ENCODE measurements around the gene AOPEP. TPM values are rescaled to one million over a fixed set of nuclear protein-coding genes. Genes with fewer than 3 reads are reported as not detected.
A peak's percentile ranks its signal among the peaks of the same experiment; 100 is the strongest.

Gene AOPEP
- 6.5 TPM for polyA plus RNA-seq (2013, experiment 1 of 2)
- 5.2 TPM for polyA plus RNA-seq (2013, experiment 2 of 2)

GRCh38 chr9:94726495-94727191, at the start of gene AOPEP:
Gene AOPEP (plus strand): TSS chr9:94726699. CDS start chr9:94759784, 33,085 bp downstream.
- Histone ChIP-seq H3K27ac (ENCODE audit: low read depth, low read length) (peak within 1 kb of the TSS; percentile 64), H3K9ac (ENCODE audit: low read depth, low read length) (peak within 1 kb of the TSS; percentile 77), H3K27me3 (ENCODE audit: insufficient read depth, low read length) (no peaks in the 10 kb centered on the region), H3K4me3 (ENCODE audit: low read length) (peak within 1 kb of the TSS; percentile 93), H3K9me3 (ENCODE audit: insufficient read depth, low read depth, low read length) (peaks cover 7% of the 10 kb centered on the region; the same call in 1 of the 2 replicates), H3K4me1 (ENCODE audit: insufficient read depth, low read length) (peaks cover 4% of the 10 kb centered on the region; the same call in 1 of the 2 replicates), H3K36me3 (ENCODE audit: insufficient read depth, low read length) (no peaks in the 10 kb centered on the region)
- WGBS = under 1% methylated on average over 52 of the region's 52 CpGs

GRCh38 chr9:94677929-94678328, 48.6 kb upstream of the AOPEP start:
- no peaks in the 10 kb centered on the region for H3K36me3 ChIP-seq (ENCODE audit: insufficient read depth, low read length)
- no peaks in the 10 kb centered on the region for H3K27me3 ChIP-seq (ENCODE audit: insufficient read depth, low read length)
- peaks cover 8% of the 10 kb centered on the region for H3K4me1 ChIP-seq (ENCODE audit: insufficient read depth, low read length)
- no peak overlapping the region for H3K27ac ChIP-seq (ENCODE audit: low read depth, low read length)
- H3K9ac ChIP-seq (ENCODE audit: low read depth, low read length) = no peak overlapping the region
- H3K4me3 ChIP-seq (ENCODE audit: low read length) = no peak overlapping the region
- no peaks in the 10 kb centered on the region for H3K9me3 ChIP-seq (ENCODE audit: insufficient read depth, low read depth, low read length)
- WGBS = 96% methylated on average over 4 of the region's 4 CpGs

- H3K4me3 ChIP-seq (ENCODE audit: low read length) = no peak overlapping the region
- no peak overlapping the region for H3K9ac ChIP-seq (ENCODE audit: low read depth, low read length)
- peaks cover 8% of the 10 kb centered on the region for H3K4me1 ChIP-seq (ENCODE audit: insufficient read depth, low read length)
- H3K27me3 ChIP-seq (ENCODE audit: insufficient read depth, low read length) = no peaks in the 10 kb centered on the region
- no peaks in the 10 kb centered on the region for H3K36me3 ChIP-seq (ENCODE audit: insufficient read depth, low read length)
- 85% methylated on average over 6 of the region's 8 CpGs for WGBS
- H3K9me3 ChIP-seq (ENCODE audit: insufficient read depth, low read depth, low read length) = no peaks in the 10 kb centered on the region
- no peak overlapping the region for H3K27ac ChIP-seq (ENCODE audit: low read depth, low read length)
Measured at GRCh38 chr9:94679587-94679986, 46.9 kb upstream of the AOPEP start.

- Histone ChIP-seq H3K4me3 (ENCODE audit: low read length) (no peak overlapping the region), H3K27ac (ENCODE audit: low read depth, low read length) (no peak overlapping the region), H3K9me3 (ENCODE audit: insufficient read depth, low read depth, low read length) (no peaks in the 10 kb centered on the region), H3K9ac (ENCODE audit: low read depth, low read length) (no peak overlapping the region), H3K27me3 (ENCODE audit: insufficient read depth, low read length) (no peaks in the 10 kb centered on the region), H3K4me1 (ENCODE audit: insufficient read depth, low read length) (peaks cover 8% of the 10 kb centered on the region), H3K36me3 (ENCODE audit: insufficient read depth, low read length) (no peaks in the 10 kb centered on the region)
- no CpG with 5 or more reads among the region's 1 CpG for WGBS
Measured at GRCh38 chr9:94680020-94680419, 46.5 kb upstream of the AOPEP start.

GRCh38 chr9:94680621-94681020, 45.9 kb upstream of the AOPEP start:
- Histone ChIP-seq H3K4me1 (ENCODE audit: insufficient read depth, low read length) (peaks cover 8% of the 10 kb centered on the region), H3K9me3 (ENCODE audit: insufficient read depth, low read depth, low read length) (no peaks in the 10 kb centered on the region), H3K27ac (ENCODE audit: low read depth, low read length) (no peak overlapping the region), H3K4me3 (ENCODE audit: low read length) (no peak overlapping the region), H3K27me3 (ENCODE audit: insufficient read depth, low read length) (no peaks in the 10 kb centered on the region), H3K36me3 (ENCODE audit: insufficient read depth, low read length) (no peaks in the 10 kb centered on the region), H3K9ac (ENCODE audit: low read depth, low read length) (no peak overlapping the region)
- WGBS = 96% methylated on average over 2 of the region's 2 CpGs

GRCh38 chr9:94681508-94681907, 45.0 kb upstream of the AOPEP start:
- no peak overlapping the region for H3K4me3 ChIP-seq (ENCODE audit: low read length)
- H3K9ac ChIP-seq (ENCODE audit: low read depth, low read length) = no peak overlapping the region
- H3K4me1 ChIP-seq (ENCODE audit: insufficient read depth, low read length) = peaks cover 8% of the 10 kb centered on the region
- no peaks in the 10 kb centered on the region for H3K36me3 ChIP-seq (ENCODE audit: insufficient read depth, low read length)
- no peak overlapping the region for H3K27ac ChIP-seq (ENCODE audit: low read depth, low read length)
- 46% methylated on average over 7 of the region's 7 CpGs for WGBS
- no peaks in the 10 kb centered on the region for H3K27me3 ChIP-seq (ENCODE audit: insufficient read depth, low read length)
- no peaks in the 10 kb centered on the region for H3K9me3 ChIP-seq (ENCODE audit: insufficient read depth, low read depth, low read length)

GRCh38 chr9:94685359-94685758, 41.1 kb upstream of the AOPEP start:
- 93% methylated on average over 2 of the region's 2 CpGs for WGBS
- no peaks in the 10 kb centered on the region for H3K36me3 ChIP-seq (ENCODE audit: insufficient read depth, low read length)
- H3K27me3 ChIP-seq (ENCODE audit: insufficient read depth, low read length) = no peaks in the 10 kb centered on the region

GRCh38 chr9:94687451-94687850, 39.0 kb upstream of the AOPEP start:
- H3K4me3 ChIP-seq (ENCODE audit: low read length) = no peak overlapping the region
- H3K36me3 ChIP-seq (ENCODE audit: insufficient read depth, low read length) = no peaks in the 10 kb centered on the region
- no peaks in the 10 kb centered on the region for H3K9me3 ChIP-seq (ENCODE audit: insufficient read depth, low read depth, low read length)
- H3K4me1 ChIP-seq (ENCODE audit: insufficient read depth, low read length) = no peaks in the 10 kb centered on the region
- WGBS = 88% methylated on average over 2 of the region's 2 CpGs
- H3K9ac ChIP-seq (ENCODE audit: low read depth, low read length) = no peak overlapping the region
- no peak overlapping the region for H3K27ac ChIP-seq (ENCODE audit: low read depth, low read length)
- H3K27me3 ChIP-seq (ENCODE audit: insufficient read depth, low read length) = no peaks in the 10 kb centered on the region

More at GRCh38 chr9:94685359-94685758, 41.1 kb upstream of the AOPEP start:
- Histone ChIP-seq H3K27ac (ENCODE audit: low read depth, low read length) (no peak overlapping the region), H3K4me1 (ENCODE audit: insufficient read depth, low read length) (no peaks in the 10 kb centered on the region), H3K9me3 (ENCODE audit: insufficient read depth, low read depth, low read length) (no peaks in the 10 kb centered on the region), H3K9ac (ENCODE audit: low read depth, low read length) (no peak overlapping the region), H3K4me3 (ENCODE audit: low read length) (no peak overlapping the region)

- no peaks in the 10 kb centered on the region for H3K27me3 ChIP-seq (ENCODE audit: insufficient read depth, low read length)
- no peaks in the 10 kb centered on the region for H3K9me3 ChIP-seq (ENCODE audit: insufficient read depth, low read depth, low read length)
- H3K27ac ChIP-seq (ENCODE audit: low read depth, low read length) = no peak overlapping the region
- 0 out of 2 replicates have a peak, but pooled peaks cover 6% of the 10 kb centered on the region for H3K4me1 ChIP-seq (ENCODE audit: insufficient read depth, low read length)
- 94% methylated on average over 9 of the region's 9 CpGs for WGBS
- no peak overlapping the region for H3K9ac ChIP-seq (ENCODE audit: low read depth, low read length)
- no peak overlapping the region for H3K4me3 ChIP-seq (ENCODE audit: low read length)
- no peaks in the 10 kb centered on the region for H3K36me3 ChIP-seq (ENCODE audit: insufficient read depth, low read length)
Measured at GRCh38 chr9:94690344-94690743, 36.2 kb upstream of the AOPEP start.

- Histone ChIP-seq H3K9me3 (ENCODE audit: insufficient read depth, low read depth, low read length) (no peaks in the 10 kb centered on the region), H3K4me3 (ENCODE audit: low read length) (no peak overlapping the region), H3K36me3 (ENCODE audit: insufficient read depth, low read length) (no peaks in the 10 kb centered on the region), H3K9ac (ENCODE audit: low read depth, low read length) (no peak overlapping the region), H3K4me1 (ENCODE audit: insufficient read depth, low read length) (0 out of 2 replicates have a peak, but pooled peaks cover 6% of the 10 kb centered on the region), H3K27ac (ENCODE audit: low read depth, low read length) (peak overlapping the region; percentile 9; the same call in 1 of the 2 replicates), H3K27me3 (ENCODE audit: insufficient read depth, low read length) (no peaks in the 10 kb centered on the region)
- 83% methylated on average over 4 of the region's 4 CpGs for WGBS
Measured at GRCh38 chr9:94692601-94693000, 33.9 kb upstream of the AOPEP start.

GRCh38 chr9:94693485-94694204, 32.9 kb upstream of the AOPEP start:
- Histone ChIP-seq H3K36me3 (ENCODE audit: insufficient read depth, low read length) (no peaks in the 10 kb centered on the region), H3K27ac (ENCODE audit: low read depth, low read length) (no peak overlapping the region), H3K4me1 (ENCODE audit: insufficient read depth, low read length) (0 out of 2 replicates have a peak, but pooled peaks cover 6% of the 10 kb centered on the region), H3K9ac (ENCODE audit: low read depth, low read length) (no peak overlapping the region), H3K27me3 (ENCODE audit: insufficient read depth, low read length) (no peaks in the 10 kb centered on the region), H3K4me3 (ENCODE audit: low read length) (no peak overlapping the region), H3K9me3 (ENCODE audit: insufficient read depth, low read depth, low read length) (no peaks in the 10 kb centered on the region)
- 64% methylated on average over 5 of the region's 8 CpGs for WGBS
